Activated naive CD8-positive, alpha-beta T cell treated with anti-CD3 and anti-CD28 coated beads for 36 hours (primary cell): ENCODE results near the gene IL17REL. TPM values are rescaled to one million over a fixed set of nuclear protein-coding genes. Genes with fewer than 3 reads are reported as not detected.
A peak's percentile ranks its signal among the peaks of the same experiment; 100 is the strongest.

ENCODE experiments used
- DNase-seq: peaks from one replicate; pipeline ENCODE4 v3.0.0; 2021
- H3K27ac Mint-ChIP-seq: one replicate; pipeline ENCODE4 v1.8.0; 2022; ENCODE audit warnings: mild to moderate bottlenecking, moderate library complexity, mixed read lengths
- H3K27me3 Mint-ChIP-seq: one replicate; pipeline ENCODE4 v1.8.0; 2022; ENCODE audit warnings: mild to moderate bottlenecking, mixed read lengths
- H3K36me3 Mint-ChIP-seq: one replicate; pipeline ENCODE4 v1.8.0; 2021; ENCODE audit warnings: mild to moderate bottlenecking, mixed read lengths
- H3K4me1 Mint-ChIP-seq: one replicate; pipeline ENCODE4 v1.8.0; 2021; ENCODE audit warnings: mixed read lengths
- H3K4me3 Mint-ChIP-seq: one replicate; pipeline ENCODE4 v1.8.0; 2022; ENCODE audit warnings: mild to moderate bottlenecking, moderate library complexity, mixed read lengths
- H3K9me3 Mint-ChIP-seq: one replicate; pipeline ENCODE4 v1.8.0; 2022; ENCODE audit warnings: mixed read lengths
- total RNA-seq, 2 experiments: library from RNA; stranded (reverse); gene quantifications; one replicate each; pipeline ENCODE4 v1.2.3, GENCODE V29; 2021

The IL17REL gene
- total RNA-seq, 2 experiments from 2014 or later = not detected

DNA sequence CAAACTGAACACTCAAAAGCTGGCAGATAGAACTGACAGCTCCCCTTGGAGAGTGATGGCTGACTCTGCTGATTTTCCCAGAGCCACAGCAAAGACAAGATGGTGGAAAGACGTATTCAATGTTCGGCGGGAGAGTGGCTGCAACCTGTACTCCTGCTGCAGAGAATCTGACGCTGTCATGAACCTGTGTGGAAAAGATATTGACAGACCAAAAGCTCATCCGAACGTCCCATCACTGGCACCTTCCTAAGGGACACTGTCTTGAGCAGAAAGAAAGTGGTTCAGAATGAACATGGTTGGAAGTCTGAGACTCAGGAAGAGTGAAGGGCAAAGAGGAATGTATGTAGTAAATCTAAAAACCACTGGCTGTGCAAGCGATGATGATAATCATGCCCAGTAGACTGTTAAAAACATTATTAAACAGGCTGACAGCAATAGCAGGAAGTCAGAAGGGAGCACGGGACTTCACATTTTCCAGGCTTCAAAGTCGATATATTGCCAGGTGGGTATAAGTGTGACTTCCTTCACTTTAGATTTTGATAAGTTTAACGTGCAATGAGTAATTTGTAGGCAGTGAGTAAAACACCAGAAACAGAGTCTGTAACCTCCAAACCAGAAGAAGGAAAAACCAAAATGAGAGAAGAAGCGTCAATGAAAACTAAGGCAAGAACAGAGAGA, 6.2 kb upstream of the IL17REL start:
- peak overlapping the region; percentile 94 for H3K27ac Mint-ChIP-seq
- peaks cover 2% of the 10 kb centered on the region for H3K9me3 Mint-ChIP-seq
- no peaks in the 10 kb centered on the region for H3K36me3 Mint-ChIP-seq
- DNase-seq = peak; percentile 46
- H3K27me3 Mint-ChIP-seq = peaks cover 4% of the 10 kb centered on the region
- H3K4me3 Mint-ChIP-seq = peak overlapping the region; percentile 53
- H3K4me1 Mint-ChIP-seq = peaks cover 31% of the 10 kb centered on the region

DNA sequence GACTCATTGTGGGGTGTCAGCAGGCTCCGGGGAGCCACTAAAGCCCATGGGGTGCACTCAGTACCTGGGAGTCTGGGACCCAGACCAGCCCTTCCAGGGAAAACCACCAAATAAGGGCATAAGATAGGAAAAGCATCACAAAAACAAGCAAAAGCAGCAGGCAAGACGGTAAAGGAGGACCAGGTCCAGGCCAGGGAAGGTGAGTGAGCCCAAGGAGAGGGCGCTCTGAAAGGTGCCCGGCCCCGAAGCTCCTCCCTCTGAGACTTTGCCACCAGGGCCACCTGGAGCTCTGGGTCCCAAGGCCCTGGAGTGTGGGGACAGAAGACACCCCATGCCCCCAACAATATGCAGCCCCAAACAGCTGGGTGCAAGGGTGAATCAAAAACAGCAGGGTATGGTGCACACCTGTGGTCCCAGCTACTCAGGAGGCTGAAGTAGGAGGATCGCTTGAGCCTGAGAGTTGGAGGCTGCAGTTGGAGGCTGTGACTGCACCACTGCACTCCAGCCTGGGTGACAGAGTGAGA, 5.2 kb upstream of the IL17REL start:
- no peak for DNase-seq
- peaks cover 7% of the 10 kb centered on the region for H3K27me3 Mint-ChIP-seq
- H3K4me3 Mint-ChIP-seq = peak overlapping the region; percentile 54
- peaks cover 2% of the 10 kb centered on the region for H3K9me3 Mint-ChIP-seq
- no peaks in the 10 kb centered on the region for H3K36me3 Mint-ChIP-seq
- H3K4me1 Mint-ChIP-seq = peaks cover 31% of the 10 kb centered on the region
- peak overlapping the region; percentile 94 for H3K27ac Mint-ChIP-seq

DNA sequence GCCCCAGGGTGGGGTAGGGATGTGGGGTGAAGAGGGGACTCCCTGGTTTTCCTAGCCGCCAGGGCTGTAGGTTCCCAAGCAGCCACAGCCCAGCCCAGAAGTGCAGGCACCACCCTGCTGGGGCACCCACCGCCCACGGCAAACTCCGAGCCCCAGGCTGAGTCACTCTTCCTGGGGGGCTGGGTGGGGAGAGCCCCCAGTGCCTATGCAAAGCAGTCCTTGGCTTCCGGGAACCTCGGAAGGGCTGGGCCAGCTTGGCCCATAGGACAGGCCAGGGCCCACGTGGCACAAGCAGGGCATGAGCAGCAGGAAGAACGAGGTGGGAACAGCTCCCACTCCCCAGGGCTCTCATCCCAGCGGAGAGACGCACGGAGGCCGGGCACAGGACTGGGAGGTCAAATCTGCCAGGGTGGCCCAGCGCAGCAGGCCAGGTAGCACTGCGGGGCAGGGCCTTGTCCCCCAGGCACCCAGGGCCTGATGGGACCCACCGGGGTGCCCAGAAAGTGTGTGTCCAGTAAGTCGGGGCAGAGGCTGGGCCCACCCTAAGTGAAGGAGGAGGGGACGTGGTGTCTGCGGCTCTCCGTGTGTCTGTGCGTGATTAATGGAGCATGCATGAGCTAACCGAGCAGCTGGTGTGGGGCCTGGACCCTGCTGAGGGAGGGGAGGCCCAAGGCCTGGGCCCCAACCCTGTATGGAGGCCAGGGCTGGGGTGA, 4.6 kb upstream of the IL17REL start:
- Mint-ChIP-seq H3K27me3 (peaks cover 9% of the 10 kb centered on the region), H3K36me3 (no peaks in the 10 kb centered on the region), H3K4me3 (peak overlapping the region; percentile 54), H3K4me1 (peaks cover 31% of the 10 kb centered on the region), H3K27ac (peak overlapping the region; percentile 94), H3K9me3 (peaks cover 2% of the 10 kb centered on the region)
- DNase-seq = peak; percentile 88

DNA sequence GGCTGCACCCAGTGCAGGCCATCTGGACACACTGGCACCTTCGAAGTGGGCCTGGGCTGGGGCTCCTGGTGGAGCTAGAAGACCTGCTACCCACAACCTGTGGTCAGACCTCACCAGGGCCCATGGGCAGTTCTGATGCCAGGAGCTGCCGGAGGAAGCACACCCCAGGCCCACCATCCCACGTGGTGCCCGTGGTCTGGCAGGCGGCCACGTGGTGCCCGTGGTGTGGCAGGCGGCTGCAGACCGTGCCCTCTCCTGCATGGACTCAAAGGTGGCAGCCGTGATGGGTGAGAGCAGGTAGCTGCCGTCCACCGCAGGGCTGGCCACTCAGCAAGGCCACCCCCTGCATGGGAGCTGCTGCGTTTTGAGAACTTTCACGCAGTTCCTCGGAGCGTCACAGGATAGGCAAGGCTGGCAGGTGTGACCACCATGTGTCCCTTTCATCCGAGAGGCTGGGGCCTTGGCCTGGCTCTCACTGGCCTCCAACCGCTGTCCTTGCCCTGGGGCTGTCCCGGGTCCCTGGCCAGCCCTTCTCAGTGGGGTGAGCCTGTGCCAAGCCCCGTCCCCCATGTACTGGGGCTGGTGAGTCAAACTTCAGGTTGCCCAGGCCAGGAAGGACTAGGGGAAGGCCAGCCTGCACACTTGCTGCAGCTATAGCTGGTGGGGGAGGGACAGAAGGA, 3.9 kb upstream of the IL17REL start:
- Mint-ChIP-seq H3K4me1 (peaks cover 38% of the 10 kb centered on the region), H3K27me3 (peaks cover 16% of the 10 kb centered on the region), H3K9me3 (peaks cover 2% of the 10 kb centered on the region), H3K36me3 (no peaks in the 10 kb centered on the region), H3K27ac (peak overlapping the region; percentile 94), H3K4me3 (peak overlapping the region; percentile 18)
- no peak for DNase-seq

DNA sequence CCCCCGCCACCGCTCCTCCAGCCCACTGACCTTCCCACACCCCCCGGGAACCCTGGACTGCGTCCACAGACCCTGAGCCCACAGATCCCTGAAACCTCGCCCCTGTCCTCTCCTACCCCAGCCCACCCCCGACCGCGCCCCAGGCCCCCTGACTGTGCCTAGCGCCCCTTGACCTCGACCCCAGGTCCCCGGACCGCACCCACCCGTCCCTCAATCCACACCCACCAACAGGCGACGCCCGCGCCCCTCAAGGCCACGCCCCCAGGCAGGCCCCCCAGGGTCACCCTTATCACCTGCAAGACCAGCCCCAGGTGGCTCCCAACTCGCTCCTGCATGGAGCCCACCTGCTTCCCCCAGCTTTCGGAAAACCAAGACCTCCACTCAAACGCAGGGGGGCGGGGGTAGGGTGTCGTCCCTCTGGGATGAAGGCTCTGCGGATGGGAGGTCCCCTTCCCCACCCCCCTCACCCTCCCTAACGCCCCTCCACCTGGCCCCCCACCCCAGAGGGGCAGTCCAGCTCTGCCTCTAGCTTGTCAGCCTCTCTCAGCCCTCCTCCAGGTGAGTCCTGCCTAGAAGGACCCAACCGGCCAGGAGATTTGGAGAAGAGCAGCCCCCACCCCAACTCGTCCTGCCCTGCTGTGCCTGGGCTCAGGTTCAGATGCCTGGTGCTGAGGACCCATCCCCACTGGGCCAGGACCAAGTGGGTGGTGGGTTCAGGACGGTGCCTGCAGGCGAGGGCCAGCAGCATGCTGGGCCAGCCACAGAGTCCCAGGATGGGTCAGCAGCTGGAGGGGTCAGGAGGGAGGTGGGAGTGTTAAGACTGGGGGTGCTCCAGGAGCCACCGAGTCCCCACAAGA, 3.1 kb upstream of the IL17REL start:
- H3K36me3 Mint-ChIP-seq = no peaks in the 10 kb centered on the region
- no peak overlapping the region for H3K4me3 Mint-ChIP-seq
- no peak for DNase-seq
- H3K27ac Mint-ChIP-seq = no peak overlapping the region
- H3K9me3 Mint-ChIP-seq = peaks cover 2% of the 10 kb centered on the region
- H3K4me1 Mint-ChIP-seq = peaks cover 43% of the 10 kb centered on the region
- peaks cover 20% of the 10 kb centered on the region for H3K27me3 Mint-ChIP-seq

DNA sequence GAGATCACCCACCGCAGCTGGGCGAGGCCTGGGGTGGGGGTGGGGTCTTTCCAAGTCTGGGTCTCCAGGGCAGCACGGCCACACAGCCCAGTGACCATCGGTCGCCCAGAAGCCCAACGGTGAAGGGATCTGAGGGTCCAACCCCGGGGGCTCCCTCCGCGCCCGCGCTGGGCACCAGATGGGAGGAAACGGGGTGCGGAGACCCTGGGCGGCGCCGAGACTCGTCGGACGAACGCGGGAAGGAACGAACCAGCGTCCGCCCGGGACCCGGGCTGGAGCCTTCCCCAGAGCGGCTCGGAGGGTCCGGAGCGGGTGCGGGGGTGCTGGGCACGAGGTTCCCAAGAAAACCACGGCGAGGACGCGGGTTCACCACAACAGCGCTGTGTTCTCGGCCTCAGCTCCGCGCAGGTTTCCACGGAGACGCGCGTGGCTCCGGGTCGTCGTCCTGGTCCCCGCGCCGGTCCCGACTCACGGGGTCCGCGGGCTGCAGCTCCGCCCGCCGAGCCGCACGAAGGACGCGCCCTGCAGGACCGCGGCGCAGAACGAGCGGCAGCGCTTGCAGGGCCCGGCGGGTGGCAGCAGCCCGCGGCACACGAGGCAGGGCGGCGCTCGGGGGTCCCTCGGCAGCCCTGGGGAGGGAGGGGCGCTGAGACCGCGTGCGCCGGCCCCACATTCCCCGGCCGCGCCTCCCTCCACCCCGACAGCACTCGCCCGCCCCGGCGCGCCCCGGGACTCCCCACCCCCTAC, 2.3 kb upstream of the IL17REL start:
- H3K27me3 Mint-ChIP-seq = peaks cover 20% of the 10 kb centered on the region
- H3K36me3 Mint-ChIP-seq = no peaks in the 10 kb centered on the region
- no peak for DNase-seq
- H3K4me1 Mint-ChIP-seq = peaks cover 43% of the 10 kb centered on the region
- peaks cover 2% of the 10 kb centered on the region for H3K9me3 Mint-ChIP-seq
- H3K4me3 Mint-ChIP-seq = no peak overlapping the region
- no peak overlapping the region for H3K27ac Mint-ChIP-seq

GRCh38 chr22:50014053-50014501, 1.5 kb upstream of the IL17REL start:
- Mint-ChIP-seq H3K4me1 (peaks cover 43% of the 10 kb centered on the region), H3K27me3 (peaks cover 20% of the 10 kb centered on the region), H3K9me3 (peaks cover 1% of the 10 kb centered on the region), H3K36me3 (no peaks in the 10 kb centered on the region), H3K27ac (no peak overlapping the region), H3K4me3 (peak overlapping the region; percentile 34)
- no peak for DNase-seq

- DNase-seq = no peak
- Mint-ChIP-seq H3K27me3 (peaks cover 20% of the 10 kb centered on the region), H3K4me3 (peak overlapping the region; percentile 50), H3K27ac (peak overlapping the region; percentile 58), H3K36me3 (no peaks in the 10 kb centered on the region), H3K9me3 (no peaks in the 10 kb centered on the region), H3K4me1 (peaks cover 22% of the 10 kb centered on the region)
These were observed 936 bp downstream of the IL17REL start for GRCh38 chr22:50011447-50012210.

DNA sequence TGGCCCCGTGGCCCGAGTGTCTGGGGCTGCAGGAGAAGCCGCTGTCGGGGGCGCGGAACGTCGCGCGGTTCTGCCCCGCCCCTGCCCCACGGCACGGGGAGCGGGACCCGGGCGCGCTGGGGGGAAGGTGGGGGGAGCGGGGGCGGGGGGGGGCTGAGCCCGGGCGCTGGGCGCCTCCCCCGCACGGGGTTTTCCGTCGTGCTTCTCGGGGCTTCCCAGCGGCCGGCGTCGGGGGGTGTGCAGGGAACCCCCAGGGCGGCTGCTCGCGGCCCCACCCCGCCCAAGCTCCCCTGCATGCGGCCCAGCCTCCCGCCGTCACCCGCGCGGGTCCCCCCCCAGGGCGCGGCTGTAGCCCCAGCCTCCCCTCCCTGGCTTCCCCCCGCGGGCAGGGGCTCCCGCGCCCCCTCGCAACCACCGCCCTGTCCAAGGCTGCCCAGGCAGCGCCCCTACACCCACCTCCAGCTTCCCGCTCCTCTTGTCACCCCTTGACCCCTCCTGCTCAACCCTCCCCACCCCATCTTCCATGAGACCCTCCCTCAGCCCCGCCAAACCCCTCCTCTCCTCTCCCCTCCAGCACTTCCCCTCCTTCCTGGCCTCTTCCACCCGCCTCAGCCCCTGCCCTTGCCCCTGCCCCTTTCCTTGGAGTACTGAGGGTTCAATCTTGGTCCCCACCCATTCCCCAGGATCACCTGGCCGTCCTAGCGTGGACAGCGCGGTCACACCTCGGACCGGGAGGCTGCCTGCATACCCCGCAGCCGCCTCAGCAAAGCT, 1.7 kb downstream of the IL17REL start:
- H3K36me3 Mint-ChIP-seq = no peaks in the 10 kb centered on the region
- peak; percentile 67 for DNase-seq
- H3K27me3 Mint-ChIP-seq = peaks cover 20% of the 10 kb centered on the region
- H3K27ac Mint-ChIP-seq = peak overlapping the region; percentile 58
- H3K4me1 Mint-ChIP-seq = peaks cover 16% of the 10 kb centered on the region
- H3K4me3 Mint-ChIP-seq = peak overlapping the region; percentile 50
- H3K9me3 Mint-ChIP-seq = no peaks in the 10 kb centered on the region

DNA sequence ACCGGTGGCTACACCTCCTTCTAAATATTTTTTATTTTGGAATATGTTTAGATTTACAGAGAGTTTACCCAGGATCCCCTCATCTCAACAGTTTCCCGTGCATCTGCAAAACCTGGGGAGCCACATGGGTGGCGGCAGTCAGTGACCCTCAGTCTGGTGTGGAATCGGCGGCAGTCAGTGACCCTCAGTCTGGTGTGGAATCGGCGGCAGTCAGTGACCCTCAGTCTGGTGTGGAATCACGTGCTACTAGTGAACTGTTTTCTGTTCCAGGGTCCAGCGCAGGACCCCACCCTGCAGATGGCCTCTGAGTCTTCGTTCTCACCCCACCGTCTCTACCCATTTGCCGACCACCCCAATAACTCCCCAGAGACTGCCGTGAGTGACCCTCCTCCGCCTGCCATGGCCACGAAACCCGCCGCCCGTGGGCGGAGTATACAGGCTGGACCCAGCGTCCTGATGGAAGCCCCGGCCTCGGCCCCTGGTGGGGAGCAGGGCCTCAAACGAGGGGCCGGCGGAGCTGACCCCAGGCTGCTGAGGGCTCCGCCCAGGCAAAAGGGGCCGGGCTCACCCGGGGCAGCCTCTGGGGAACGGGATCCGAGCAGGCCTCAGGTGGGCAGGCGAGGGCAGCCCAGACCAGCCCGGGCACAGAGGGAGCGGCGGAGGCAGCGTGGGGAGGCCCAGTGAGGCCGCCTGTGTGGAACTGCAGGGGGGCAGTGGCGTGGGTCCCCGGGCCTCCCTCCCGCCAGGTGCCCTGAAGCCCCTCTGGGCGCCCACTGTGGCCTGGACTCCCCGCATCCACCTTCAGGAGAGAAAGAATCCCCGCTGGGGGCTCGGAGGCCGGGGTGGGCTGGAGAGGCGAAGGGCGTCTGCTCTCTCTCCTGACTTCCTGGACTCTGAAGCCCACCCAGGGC, 2.5 kb downstream of the IL17REL start:
- Mint-ChIP-seq H3K36me3 (no peaks in the 10 kb centered on the region), H3K4me3 (no peak overlapping the region), H3K27me3 (peaks cover 20% of the 10 kb centered on the region), H3K27ac (no peak overlapping the region), H3K4me1 (peaks cover 14% of the 10 kb centered on the region), H3K9me3 (no peaks in the 10 kb centered on the region)
- DNase-seq = no peak

- H3K27me3 Mint-ChIP-seq = peaks cover 20% of the 10 kb centered on the region
- no peak overlapping the region for H3K27ac Mint-ChIP-seq
- no peaks in the 10 kb centered on the region for H3K36me3 Mint-ChIP-seq
- no peaks in the 10 kb centered on the region for H3K9me3 Mint-ChIP-seq
- peaks cover 15% of the 10 kb centered on the region for H3K4me1 Mint-ChIP-seq
- DNase-seq = no peak
- H3K4me3 Mint-ChIP-seq = no peak overlapping the region
These were observed 3.3 kb downstream of the IL17REL start for GRCh38 chr22:50009251-50009650.
